Adrenal gland (tissue), 12 donors: ENCODE results near the gene MGST2. TPM values are rescaled to one million over a fixed set of nuclear protein-coding genes. Genes with fewer than 3 reads are reported as not detected.
"Not testable (repeated sequence)": the region's sequence is repeated elsewhere in the genome, so short reads cannot be mapped to it uniquely, and the experiment has no call there.

Source experiments
- DNase-seq, 7 donors: peaks; one replicate each; pipeline ENCODE4 v3.0.0-alpha.2; 2019 to 2020
- H3K27ac ChIP-seq, 5 donors: fragments of 200-600 bp; sonication (generic) in 4 of 5; 1 replicate in 3 of 5; 2 replicates in 2 of 5; pipeline versions ENCODE4 v1.5.1 to v1.8.0; 2016 to 2020; ENCODE audit warnings: mild to moderate bottlenecking in 1 of 5
- H3K27me3 ChIP-seq: fragments of 200-600 bp; 2 replicates; pipeline ENCODE4 v1.8.0; 2021
- H3K36me3 ChIP-seq, 2 donors: fragments of 200-600 bp; replicated peaks in 1 of 2; 1 replicate in 1 of 2; 2 replicates in 1 of 2; pipeline versions ENCODE4 v1.5.1 to v1.8.0; 2018 to 2022
- H3K4me1 ChIP-seq, 2 donors: fragments of 200-600 bp; replicated peaks in 1 of 2; 1 replicate in 1 of 2; 2 replicates in 1 of 2; pipeline versions ENCODE4 v1.5.1 to v1.8.0; 2018 to 2021
- H3K4me3 ChIP-seq, 4 donors: fragments of 200-600 bp; sonication (generic) in 3 of 4; one replicate each; pipeline ENCODE4 v1.5.1; 2016 to 2018
- H3K9me3 ChIP-seq, 3 donors: fragments of 200-600 bp; sonication (generic) in 1 of 3; replicated peaks in 1 of 3; 1 replicate in 2 of 3; 2 replicates in 1 of 3; pipeline versions ENCODE4 v1.5.1 to v1.8.0; 2016 to 2021
- CTCF ChIP-seq, 6 experiments: fragments of 450-650 bp in 4 of 6; fragments of 200-600 bp in 2 of 6; sonication (generic) in 1 of 6; IDR thresholded peaks; 1 replicate in 5 of 6; 2 replicates in 1 of 6; pipeline versions ENCODE4 v1.5.1 to v1.8.0; 2016 to 2021; ENCODE audit warnings: antibody characterized with exemption in 6 of 6, mild to moderate bottlenecking in 2 of 6, moderate library complexity in 1 of 6
- POLR2A ChIP-seq, 2 donors: fragments of 450-650 bp; IDR thresholded peaks; one replicate each; pipeline ENCODE4 v1.6.1; 2017; ENCODE audit warnings: antibody characterized with exemption in 2 of 2, mild to moderate bottlenecking in 2 of 2, moderate library complexity in 1 of 2
- WGBS, 4 donors: extraction: QIAGEN DNeasy Blood & Tissue Kit in 2 of 4; methylation state at CpG; one replicate each; pipeline versions ENCODE4 v1.1.5 to v1.1.7; 2013 to 2017; 5-methylcytosine and 5-hydroxymethylcytosine counted together
- intact Hi-C, 2 donors: fragments of 100-400 bp; cut with DNase I; formaldehyde crosslinking; loops; one replicate each; pipeline versions ENCODE4 v1.14.1 to v1.15.0; 2022 to 2023
- polyA plus RNA-seq, 3 donors: library from polyadenylated mRNA; stranded (reverse); fragments of 200-250 nt in 2 of 3; fragments of 350-450 nt in 1 of 3; fragmentation: Illumina TruSeq in 1 of 3; extraction: RNeasy Lipid Tissue Mini Kit (QIAGEN cat#74804) in 1 of 3; gene quantifications; one replicate each; pipeline ENCODE4 v1.2.3, GENCODE V29; 2013 to 2014
- total RNA-seq, 9 donors: library from RNA; depleted of rRNA in 4 of 9; stranded (reverse); fragments of >200 nt in 4 of 9; fragments of 120-200 nt in 1 of 9; fragmentation: NEBNext Ultra II Directional in 1 of 9; extraction: Animal tissue kit (Norgen Biotek cat#: 25700) in 1 of 9; gene quantifications; one replicate each; pipeline versions ENCODE4 v1.1.0 to v1.2.4, GENCODE V29; 2013 to 2023
- donor health status: healthy with polysubstance abuse.
- donor health status: Bipolar disorder and iron deficiency.
- donor health status: DM: yes; HTN: yes; CAD: no.
- donor health status: DM: no; HTN: no; CAD: no.
- donor health status: DM: no; HTN: no; CAD: no.
- donor health status: DM: yes; HTN: yes; CAD: no.

MGST2 gene
- total and polyA plus RNA-seq, 12 donors: 95.5 to 271 (median 134) TPM

GRCh38 chr4:139698167-139698925 lies 32.7 kb downstream of the MGST2 start:
- H3K27me3 ChIP-seq, DNase-seq, intact Hi-C loops, H3K4me1 ChIP-seq, H3K9me3 ChIP-seq, H3K27ac ChIP-seq, H3K4me3 ChIP-seq: not testable (repeated sequence)
- 85 to 99% (median 98%) methylated on average over 10 to 16 of the region's 25 CpGs for WGBS, 4 donors
- peaks cover 0 to 10% of the 10 kb centered on the region in 2 donors for H3K36me3 ChIP-seq
- peak in 4 of 6 experiments; percentile 10 to 33 (median 22) for TF ChIP-seq CTCF (IDR thresholded peaks at IDR 0.05)

- no peak overlapping the region for H3K27ac ChIP-seq
- H3K4me3 ChIP-seq: no peak overlapping the region
- whole genome bisulfite sequencing, 4 donors: 73 to 82% (median 76%) methylated on average over 5 of the region's 5 CpGs
- H3K27me3 ChIP-seq: no peaks in the 10 kb centered on the region
- no peak for DNase-seq
- peaks cover 0 to 6% (median 0%) of the 10 kb centered on the region in 3 donors for H3K9me3 ChIP-seq
- H3K4me1 ChIP-seq: peaks cover 0 to 6% of the 10 kb centered on the region in 2 donors
- TF ChIP-seq CTCF (IDR thresholded peaks at IDR 0.05) (no peak), POLR2A (IDR thresholded peaks at IDR 0.05) (no peak)
- peaks cover 0 to 14% of the 10 kb centered on the region in 2 donors for H3K36me3 ChIP-seq
- intact Hi-C loops: no loop called here
Measured at GRCh38 chr4:139700568-139700967, 34.9 kb downstream of the MGST2 start.

- no peak for TF ChIP-seq POLR2A (IDR thresholded peaks at IDR 0.05)
- TF ChIP-seq CTCF (IDR thresholded peaks at IDR 0.05): peak in 3 of 6 experiments; percentile 4 to 24 (median 13)
- H3K9me3 ChIP-seq: no peaks in the 10 kb centered on the region
- H3K27me3 ChIP-seq: no peaks in the 10 kb centered on the region
- intact Hi-C loops: no loop called here
- H3K4me3 ChIP-seq: no peak overlapping the region
- no peak overlapping the region for H3K27ac ChIP-seq
- DNase-seq: peak in 1 of 7 donors; percentile 31
- 96 to 99% (median 97%) methylated on average over 4 of the region's 4 CpGs for WGBS, 4 donors
- peaks cover 0 to 14% of the 10 kb centered on the region in 2 donors for H3K36me3 ChIP-seq
- H3K4me1 ChIP-seq: no peaks in the 10 kb centered on the region
Measured at GRCh38 chr4:139704915-139705485, 39.4 kb downstream of the MGST2 start.

GRCh38 chr4:139709660-139710059 lies 44.0 kb downstream of the MGST2 start:
- Histone ChIP-seq H3K27ac (no peak overlapping the region), H3K27me3 (no peaks in the 10 kb centered on the region), H3K9me3 (no peaks in the 10 kb centered on the region), H3K36me3 (peaks cover 0 to 8% of the 10 kb centered on the region in 2 donors), H3K4me3 (no peak overlapping the region), H3K4me1 (peaks cover 0 to 21% of the 10 kb centered on the region in 2 donors)
- no peak for TF ChIP-seq POLR2A (IDR thresholded peaks at IDR 0.05)
- TF ChIP-seq CTCF (IDR thresholded peaks at IDR 0.05): no peak
- DNase-seq: no peak
- intact Hi-C loops: no loop called here
- 61 to 91% (median 87%) methylated on average over 1 of the region's 1 CpG for WGBS, 4 donors
